GM18909 (cell line): Measurements from ENCODE around the gene MCEE.
"Not testable (repeated sequence)": the region's sequence is repeated elsewhere in the genome, so short reads cannot be mapped to it uniquely, and the experiment has no call there.

Experiments used
- ATAC-seq: cut with Tn5 transposase; IDR thresholded peaks from one replicate; pipeline ENCODE4 v1.9.1; 2021; ENCODE audit warnings: mild to moderate bottlenecking; ENCODE audit not compliant: unreplicated experiment, poor library complexity

MCEE gene

GRCh38 chr2:71129114-71129901, 721 bp downstream of the MCEE start:
- no peak for ATAC-seq

GRCh38 chr2:71126957-71127356, 3.1 kb downstream of the MCEE start:
- no peak for ATAC-seq

GRCh38 chr2:71125506-71126294, 4.3 kb downstream of the MCEE start:
- no peak for ATAC-seq

GRCh38 chr2:71122387-71123298, 7.4 kb downstream of the MCEE start:
- ATAC-seq, result no peak

- no peak for ATAC-seq
Observed at GRCh38 chr2:71121479-71121878, 8.6 kb downstream of the MCEE start.

- no peak for ATAC-seq
Observed at GRCh38 chr2:71120195-71120594, 9.8 kb downstream of the MCEE start.

GRCh38 chr2:71117063-71117462, 13.0 kb downstream of the MCEE start:
- no peak for ATAC-seq

- no peak for ATAC-seq
Observed at GRCh38 chr2:71113843-71114242, 16.2 kb downstream of the MCEE start.

- ATAC-seq, result no peak
Observed at GRCh38 chr2:71108091-71108490, 21.9 kb downstream of the MCEE start.

GRCh38 chr2:71106463-71106862, 23.6 kb downstream of the MCEE start:
- not testable (repeated sequence) for ATAC-seq

GRCh38 chr2:71103809-71104208, 26.2 kb downstream of the MCEE start:
- no peak for ATAC-seq

GRCh38 chr2:71102981-71103681, 26.9 kb downstream of the MCEE start:
- ATAC-seq, result no peak

- ATAC-seq, result no peak
Observed at GRCh38 chr2:71101656-71102055, 28.4 kb downstream of the MCEE start.

GRCh38 chr2:71100195-71100964, 29.6 kb downstream of the MCEE start:
- ATAC-seq, result no peak

GRCh38 chr2:71092491-71093260, 37.4 kb downstream of the MCEE start:
- not testable (repeated sequence) for ATAC-seq

GRCh38 chr2:71091808-71092207, 38.2 kb downstream of the MCEE start:
- not testable (repeated sequence) for ATAC-seq

- ATAC-seq, result not testable (repeated sequence)
Observed at GRCh38 chr2:71089475-71089874, 40.6 kb downstream of the MCEE start.

- ATAC-seq, result not testable (repeated sequence)
Observed at GRCh38 chr2:71085325-71086003, 44.6 kb downstream of the MCEE start.
